Measurements from ENCODE around the gene TCEAL5. TPM values are rescaled to one million over a fixed set of nuclear protein-coding genes. Genes with fewer than 3 reads are reported as not detected.
"Not testable (repeated sequence)": the region's sequence is repeated elsewhere in the genome, so short reads cannot be mapped to it uniquely, and the experiment has no call there.

TCEAL5 gene
- total RNA-seq, 1 donor from 2014 or later: not detected

DNA sequence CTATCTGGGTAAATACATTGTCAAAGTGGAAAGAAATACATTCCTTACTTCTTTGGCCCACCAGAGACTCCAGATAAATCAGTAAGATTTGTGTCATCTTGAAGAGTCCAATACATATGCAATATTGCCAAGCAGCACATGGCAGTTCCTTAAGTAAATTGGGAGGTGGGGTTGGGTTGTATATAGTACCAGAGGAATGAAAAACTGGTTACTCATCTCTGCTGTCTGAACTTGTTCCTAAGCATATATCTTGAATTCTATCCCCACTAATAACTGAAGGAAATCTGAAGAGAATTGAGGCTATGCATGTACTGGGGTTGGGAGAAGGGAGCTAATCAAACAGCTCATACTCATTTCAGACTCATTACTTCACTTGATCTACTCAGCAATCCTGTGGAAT is 36.4 kb downstream of the TCEAL5 start:
- no peaks in the 10 kb centered on the region for H3K4me1 Mint-ChIP-seq
- peaks cover 5% of the 10 kb centered on the region for H3K27me3 Mint-ChIP-seq (ENCODE audit: insufficient read depth, low read depth)
- Histone ChIP-seq H3K4me3 (no peak overlapping the region), H3K9me3 (ENCODE audit: low read depth) (no peaks in the 10 kb centered on the region), H2AFZ (replicated peaks) (no peak overlapping the region), H4K20me1 (ENCODE audit: low read depth) (no peaks in the 10 kb centered on the region), H3K36me3 (no peaks in the 10 kb centered on the region), H3K4me1 (no peaks in the 10 kb centered on the region), H3K27me3 (no peaks in the 10 kb centered on the region), H3F3A (ENCODE audit: low read depth) (no peaks in the 10 kb centered on the region), H3K79me2 (ENCODE audit: low read depth) (no peaks in the 10 kb centered on the region), H3K27ac (no peak overlapping the region), H3K9ac (no peak overlapping the region), H3K4me2 (no peak overlapping the region)
- no peak overlapping the region for H3K27ac Mint-ChIP-seq
- TF ChIP-seq, protein P1, sequence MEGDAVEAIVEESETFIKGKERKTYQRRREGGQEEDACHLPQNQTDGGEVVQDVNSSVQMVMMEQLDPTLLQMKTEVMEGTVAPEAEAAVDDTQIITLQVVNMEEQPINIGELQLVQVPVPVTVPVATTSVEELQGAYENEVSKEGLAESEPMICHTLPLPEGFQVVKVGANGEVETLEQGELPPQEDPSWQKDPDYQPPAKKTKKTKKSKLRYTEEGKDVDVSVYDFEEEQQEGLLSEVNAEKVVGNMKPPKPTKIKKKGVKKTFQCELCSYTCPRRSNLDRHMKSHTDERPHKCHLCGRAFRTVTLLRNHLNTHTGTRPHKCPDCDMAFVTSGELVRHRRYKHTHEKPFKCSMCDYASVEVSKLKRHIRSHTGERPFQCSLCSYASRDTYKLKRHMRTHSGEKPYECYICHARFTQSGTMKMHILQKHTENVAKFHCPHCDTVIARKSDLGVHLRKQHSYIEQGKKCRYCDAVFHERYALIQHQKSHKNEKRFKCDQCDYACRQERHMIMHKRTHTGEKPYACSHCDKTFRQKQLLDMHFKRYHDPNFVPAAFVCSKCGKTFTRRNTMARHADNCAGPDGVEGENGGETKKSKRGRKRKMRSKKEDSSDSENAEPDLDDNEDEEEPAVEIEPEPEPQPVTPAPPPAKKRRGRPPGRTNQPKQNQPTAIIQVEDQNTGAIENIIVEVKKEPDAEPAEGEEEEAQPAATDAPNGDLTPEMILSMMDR (IDR thresholded peaks at IDR 0.05): no peak
- TF ChIP-seq EZH2 (IDR thresholded peaks at IDR 0.05): no peak
- TF ChIP-seq EZH2phosphoT487 (IDR thresholded peaks at IDR 0.05): no peak
- DNase-seq (ENCODE audit: low spot score): no peak
- no peaks in the 10 kb centered on the region for H3K9me3 Mint-ChIP-seq
- H3K36me3 Mint-ChIP-seq: no peaks in the 10 kb centered on the region
- H3K4me3 Mint-ChIP-seq: no peak overlapping the region

DNA sequence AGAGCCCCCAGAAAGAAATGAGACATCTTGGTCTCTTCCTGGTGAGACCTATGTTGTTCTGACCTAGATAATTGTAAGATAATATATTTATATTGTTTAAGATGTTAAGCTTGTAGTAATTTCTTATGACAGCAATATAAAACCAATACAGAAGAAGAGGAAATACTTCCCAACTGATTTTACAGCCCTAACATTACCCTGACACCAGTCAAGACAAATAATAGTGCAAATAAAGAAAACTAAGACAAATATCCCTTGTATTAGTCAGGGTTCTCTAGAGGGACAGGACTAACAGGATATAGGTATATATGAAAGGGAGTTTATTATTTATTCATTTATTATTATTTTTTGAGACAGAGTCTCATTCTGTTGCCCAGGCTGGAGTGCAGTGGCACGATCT is 40.3 kb downstream of the TCEAL5 start:
- Mint-ChIP-seq H3K36me3 (no peaks in the 10 kb centered on the region), H3K27me3 (ENCODE audit: insufficient read depth, low read depth) (peaks cover 6% of the 10 kb centered on the region), H3K9me3 (no peaks in the 10 kb centered on the region), H3K4me3 (no peak overlapping the region), H3K4me1 (no peaks in the 10 kb centered on the region), H3K27ac (no peak overlapping the region)
- no peak overlapping the region for H3K9ac ChIP-seq
- no peaks in the 10 kb centered on the region for H3K27me3 ChIP-seq
- no peak overlapping the region for H3K27ac ChIP-seq
- TF ChIP-seq EZH2 (IDR thresholded peaks at IDR 0.05) (no peak), EZH2phosphoT487 (IDR thresholded peaks at IDR 0.05) (no peak)
- TF ChIP-seq, protein P1 (IDR thresholded peaks at IDR 0.05): no peak
- H2AFZ ChIP-seq (replicated peaks): no peak overlapping the region
- no peaks in the 10 kb centered on the region for H3F3A ChIP-seq (ENCODE audit: low read depth)
- no peaks in the 10 kb centered on the region for H3K79me2 ChIP-seq (ENCODE audit: low read depth)
- no peaks in the 10 kb centered on the region for H3K36me3 ChIP-seq
- H4K20me1 ChIP-seq (ENCODE audit: low read depth): no peaks in the 10 kb centered on the region
- DNase-seq (ENCODE audit: low spot score): no peak
- no peak overlapping the region for H3K4me3 ChIP-seq
- no peaks in the 10 kb centered on the region for H3K4me1 ChIP-seq
- no peak overlapping the region for H3K4me2 ChIP-seq
- no peaks in the 10 kb centered on the region for H3K9me3 ChIP-seq (ENCODE audit: low read depth)

DNA sequence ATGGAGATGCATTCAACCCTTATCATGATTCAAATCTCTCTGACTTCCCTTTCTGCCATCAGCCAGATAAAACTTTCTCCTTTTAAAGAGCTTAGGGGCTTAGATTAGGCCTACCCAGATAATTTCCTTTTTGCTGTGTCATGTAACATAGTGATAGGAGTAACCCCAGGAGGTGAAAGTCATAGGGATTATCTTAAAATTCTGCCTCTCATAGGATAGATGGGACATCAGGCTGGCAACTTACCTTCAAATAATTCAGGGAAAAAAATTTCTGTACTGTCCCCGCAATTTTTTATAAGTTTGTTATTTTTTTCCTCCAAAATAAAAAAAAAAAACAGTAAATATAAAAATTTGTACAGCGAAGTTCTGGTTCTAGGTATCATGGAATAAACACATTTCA is 40.9 kb downstream of the TCEAL5 start:
- H3K36me3 ChIP-seq; H3K9ac ChIP-seq; H3K27ac ChIP-seq; DNase-seq (ENCODE audit: low spot score); H3K27ac Mint-ChIP-seq; H3K79me2 ChIP-seq (ENCODE audit: low read depth); H3K4me1 ChIP-seq; H2AFZ ChIP-seq (replicated peaks); H3K36me3 Mint-ChIP-seq; H3K4me3 Mint-ChIP-seq; H3K4me3 ChIP-seq; H3K27me3 ChIP-seq; H4K20me1 ChIP-seq (ENCODE audit: low read depth); H3F3A ChIP-seq (ENCODE audit: low read depth); H3K4me2 ChIP-seq; H3K9me3 Mint-ChIP-seq; H3K4me1 Mint-ChIP-seq; H3K27me3 Mint-ChIP-seq (ENCODE audit: insufficient read depth, low read depth); H3K9me3 ChIP-seq (ENCODE audit: low read depth): not testable (repeated sequence)

DNA sequence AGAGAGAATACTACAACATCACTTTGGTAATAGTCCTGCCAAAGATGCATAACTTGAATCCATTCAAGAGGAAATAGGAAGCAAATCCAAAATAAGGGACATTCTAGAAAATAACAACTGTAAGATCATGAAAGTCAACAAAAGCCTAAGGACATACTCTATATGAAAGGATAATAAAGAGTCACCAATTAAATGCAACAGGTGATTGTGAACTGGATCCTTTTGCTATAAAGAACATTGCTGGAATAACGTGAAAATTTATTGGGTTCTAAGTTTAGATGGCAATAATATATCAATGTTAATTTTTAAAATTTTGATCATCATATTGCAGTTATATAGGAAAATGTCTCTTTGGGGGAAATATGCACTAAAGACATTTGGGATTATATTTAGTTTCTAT is 41.7 kb downstream of the TCEAL5 start:
- no peak overlapping the region for H3K27ac ChIP-seq
- Mint-ChIP-seq H3K9me3 (no peaks in the 10 kb centered on the region), H3K4me1 (no peaks in the 10 kb centered on the region), H3K27ac (no peak overlapping the region), H3K4me3 (no peak overlapping the region), H3K36me3 (no peaks in the 10 kb centered on the region), H3K27me3 (ENCODE audit: insufficient read depth, low read depth) (peaks cover 6% of the 10 kb centered on the region)
- H3K27me3 ChIP-seq: no peaks in the 10 kb centered on the region
- no peak overlapping the region for H2AFZ ChIP-seq (replicated peaks)
- TF ChIP-seq, protein P1 (IDR thresholded peaks at IDR 0.05): no peak
- TF ChIP-seq EZH2phosphoT487 (IDR thresholded peaks at IDR 0.05): no peak
- no peak for TF ChIP-seq EZH2 (IDR thresholded peaks at IDR 0.05)
- no peaks in the 10 kb centered on the region for H4K20me1 ChIP-seq (ENCODE audit: low read depth)
- H3K9ac ChIP-seq: no peak overlapping the region
- H3K4me1 ChIP-seq: no peaks in the 10 kb centered on the region
- no peaks in the 10 kb centered on the region for H3K79me2 ChIP-seq (ENCODE audit: low read depth)
- H3F3A ChIP-seq (ENCODE audit: low read depth): no peaks in the 10 kb centered on the region
- no peak overlapping the region for H3K4me2 ChIP-seq
- no peaks in the 10 kb centered on the region for H3K9me3 ChIP-seq (ENCODE audit: low read depth)
- H3K36me3 ChIP-seq: no peaks in the 10 kb centered on the region
- no peak overlapping the region for H3K4me3 ChIP-seq
- no peak for DNase-seq (ENCODE audit: low spot score)
